SK-N-SH (cell line): Measurements from ENCODE around the gene DCUN1D3.

Experiments used
- EP300 ChIP-seq, 2 experiments: IDR thresholded peaks; 2 replicates each; pipeline versions ENCODE4 v1.4.0 to v1.6.1; 2012; ENCODE audit warnings: borderline replicate concordance in 1 of 2, low read depth in 1 of 2, low read length in 1 of 2
- EZH2phosphoT487 ChIP-seq: fragments of 200-600 bp; sonication (generic); IDR thresholded peaks from 2 replicates; pipeline ENCODE4 v1.6.1; 2017; ENCODE audit warnings: low read depth, mixed run types, mild to moderate bottlenecking, antibody characterized with exemption, moderate library complexity, borderline replicate concordance
- GABPA ChIP-seq: IDR thresholded peaks from 2 replicates; pipeline ENCODE4 v1.4.0; 2012; ENCODE audit warnings: low read depth, mild to moderate bottlenecking
- GATA2 ChIP-seq: sonication (generic); formaldehyde crosslinking; IDR thresholded peaks from 2 replicates; pipeline ENCODE4 v1.5.0; 2020; ENCODE audit warnings: mild to moderate bottlenecking, missing genetic modification reagents
- POLR2AphosphoS5 ChIP-seq: IDR thresholded peaks from 2 replicates; pipeline ENCODE4 v1.6.1; 2012; ENCODE audit warnings: low read depth, low read length
- RFX5 ChIP-seq: IDR thresholded peaks from 2 replicates; pipeline ENCODE4 v1.6.1; 2012; ENCODE audit warnings: mild to moderate bottlenecking, improper control_type of control experiment, low read length
- TF ChIP-seq, protein P1 (sequence below): fragments of 200-600 bp; sonication (generic); IDR thresholded peaks from 2 replicates; pipeline ENCODE4 v1.6.1; 2017; ENCODE audit warnings: antibody characterized with exemption, mild to moderate bottlenecking, moderate library complexity
- TF ChIP-seq, protein P2 (sequence below): IDR thresholded peaks from 2 replicates; pipeline ENCODE4; 2012
- TF ChIP-seq, protein P3 (sequence below): IDR thresholded peaks from 2 replicates; pipeline ENCODE4 v1.4.0; 2012; ENCODE audit warnings: low read depth
- TF ChIP-seq, protein P4 (sequence below): IDR thresholded peaks from 2 replicates; pipeline ENCODE4 v1.4.0; 2012; ENCODE audit warnings: low read depth, borderline replicate concordance
- TF ChIP-seq, protein P5 (sequence below): IDR thresholded peaks from 2 replicates; pipeline ENCODE4 v1.4.0; 2012; ENCODE audit warnings: low read depth, borderline replicate concordance

DNA sequence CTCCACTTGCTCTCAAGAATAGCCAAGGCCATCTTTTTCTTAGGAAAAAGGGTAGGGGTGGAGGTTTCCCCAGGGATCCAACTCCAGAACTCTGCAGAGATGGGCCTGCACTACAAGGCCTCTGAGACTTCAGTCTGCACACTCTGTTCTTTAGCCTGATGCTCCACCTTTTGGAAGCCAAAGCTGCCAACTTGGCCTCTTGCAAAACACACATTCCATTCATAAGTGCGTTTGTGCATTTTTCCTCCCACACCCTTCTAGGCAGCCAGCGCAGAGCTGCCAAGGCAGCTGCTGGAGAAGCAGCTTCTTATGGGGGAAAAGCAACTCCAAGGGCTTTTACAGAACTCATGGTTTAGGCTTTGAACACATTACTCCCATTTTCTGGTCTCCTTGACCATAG, 48.6 kb downstream of the DCUN1D3 start:
- TF ChIP-seq POLR2AphosphoS5 = no peak
- TF ChIP-seq, protein P1, sequence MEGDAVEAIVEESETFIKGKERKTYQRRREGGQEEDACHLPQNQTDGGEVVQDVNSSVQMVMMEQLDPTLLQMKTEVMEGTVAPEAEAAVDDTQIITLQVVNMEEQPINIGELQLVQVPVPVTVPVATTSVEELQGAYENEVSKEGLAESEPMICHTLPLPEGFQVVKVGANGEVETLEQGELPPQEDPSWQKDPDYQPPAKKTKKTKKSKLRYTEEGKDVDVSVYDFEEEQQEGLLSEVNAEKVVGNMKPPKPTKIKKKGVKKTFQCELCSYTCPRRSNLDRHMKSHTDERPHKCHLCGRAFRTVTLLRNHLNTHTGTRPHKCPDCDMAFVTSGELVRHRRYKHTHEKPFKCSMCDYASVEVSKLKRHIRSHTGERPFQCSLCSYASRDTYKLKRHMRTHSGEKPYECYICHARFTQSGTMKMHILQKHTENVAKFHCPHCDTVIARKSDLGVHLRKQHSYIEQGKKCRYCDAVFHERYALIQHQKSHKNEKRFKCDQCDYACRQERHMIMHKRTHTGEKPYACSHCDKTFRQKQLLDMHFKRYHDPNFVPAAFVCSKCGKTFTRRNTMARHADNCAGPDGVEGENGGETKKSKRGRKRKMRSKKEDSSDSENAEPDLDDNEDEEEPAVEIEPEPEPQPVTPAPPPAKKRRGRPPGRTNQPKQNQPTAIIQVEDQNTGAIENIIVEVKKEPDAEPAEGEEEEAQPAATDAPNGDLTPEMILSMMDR = no peak
- TF ChIP-seq GABPA = no peak
- TF ChIP-seq GATA2 = no peak
- TF ChIP-seq, protein P2, sequence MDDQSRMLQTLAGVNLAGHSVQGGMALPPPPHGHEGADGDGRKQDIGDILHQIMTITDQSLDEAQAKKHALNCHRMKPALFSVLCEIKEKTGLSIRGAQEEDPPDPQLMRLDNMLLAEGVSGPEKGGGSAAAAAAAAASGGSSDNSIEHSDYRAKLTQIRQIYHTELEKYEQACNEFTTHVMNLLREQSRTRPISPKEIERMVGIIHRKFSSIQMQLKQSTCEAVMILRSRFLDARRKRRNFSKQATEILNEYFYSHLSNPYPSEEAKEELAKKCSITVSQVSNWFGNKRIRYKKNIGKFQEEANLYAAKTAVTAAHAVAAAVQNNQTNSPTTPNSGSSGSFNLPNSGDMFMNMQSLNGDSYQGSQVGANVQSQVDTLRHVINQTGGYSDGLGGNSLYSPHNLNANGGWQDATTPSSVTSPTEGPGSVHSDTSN = no peak
- TF ChIP-seq, protein P3, sequence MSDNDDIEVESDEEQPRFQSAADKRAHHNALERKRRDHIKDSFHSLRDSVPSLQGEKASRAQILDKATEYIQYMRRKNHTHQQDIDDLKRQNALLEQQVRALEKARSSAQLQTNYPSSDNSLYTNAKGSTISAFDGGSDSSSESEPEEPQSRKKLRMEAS = no peak
- TF ChIP-seq RFX5 = no peak
- no peak for TF ChIP-seq EZH2phosphoT487
- TF ChIP-seq, protein P4, sequence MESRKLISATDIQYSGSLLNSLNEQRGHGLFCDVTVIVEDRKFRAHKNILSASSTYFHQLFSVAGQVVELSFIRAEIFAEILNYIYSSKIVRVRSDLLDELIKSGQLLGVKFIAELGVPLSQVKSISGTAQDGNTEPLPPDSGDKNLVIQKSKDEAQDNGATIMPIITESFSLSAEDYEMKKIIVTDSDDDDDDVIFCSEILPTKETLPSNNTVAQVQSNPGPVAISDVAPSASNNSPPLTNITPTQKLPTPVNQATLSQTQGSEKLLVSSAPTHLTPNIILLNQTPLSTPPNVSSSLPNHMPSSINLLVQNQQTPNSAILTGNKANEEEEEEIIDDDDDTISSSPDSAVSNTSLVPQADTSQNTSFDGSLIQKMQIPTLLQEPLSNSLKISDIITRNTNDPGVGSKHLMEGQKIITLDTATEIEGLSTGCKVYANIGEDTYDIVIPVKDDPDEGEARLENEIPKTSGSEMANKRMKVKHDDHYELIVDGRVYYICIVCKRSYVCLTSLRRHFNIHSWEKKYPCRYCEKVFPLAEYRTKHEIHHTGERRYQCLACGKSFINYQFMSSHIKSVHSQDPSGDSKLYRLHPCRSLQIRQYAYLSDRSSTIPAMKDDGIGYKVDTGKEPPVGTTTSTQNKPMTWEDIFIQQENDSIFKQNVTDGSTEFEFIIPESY = no peak
- no peak for TF ChIP-seq EP300 (IDR thresholded peaks at IDR 0.05; ENCODE audit: borderline replicate concordance in 1 of 2, low read depth in 1 of 2, low read length in 1 of 2)
- TF ChIP-seq, protein P5, sequence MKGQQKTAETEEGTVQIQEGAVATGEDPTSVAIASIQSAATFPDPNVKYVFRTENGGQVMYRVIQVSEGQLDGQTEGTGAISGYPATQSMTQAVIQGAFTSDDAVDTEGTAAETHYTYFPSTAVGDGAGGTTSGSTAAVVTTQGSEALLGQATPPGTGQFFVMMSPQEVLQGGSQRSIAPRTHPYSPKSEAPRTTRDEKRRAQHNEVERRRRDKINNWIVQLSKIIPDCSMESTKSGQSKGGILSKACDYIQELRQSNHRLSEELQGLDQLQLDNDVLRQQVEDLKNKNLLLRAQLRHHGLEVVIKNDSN = no peak
